22Rv1 (cell line): Measurements from ENCODE around the gene DMBX1.

Experiments used
- ZFX ChIP-seq: fragments of 450-650 bp; IDR thresholded peaks from 2 replicates; pipeline ENCODE4 v1.6.1; 2017; ENCODE audit warnings: antibody characterized with exemption, borderline replicate concordance
- TF ChIP-seq, protein P1 (sequence below): fragments of 450-650 bp; IDR thresholded peaks from 2 replicates; pipeline ENCODE4 v1.5.1; 2017; ENCODE audit warnings: mild to moderate bottlenecking

DNA sequence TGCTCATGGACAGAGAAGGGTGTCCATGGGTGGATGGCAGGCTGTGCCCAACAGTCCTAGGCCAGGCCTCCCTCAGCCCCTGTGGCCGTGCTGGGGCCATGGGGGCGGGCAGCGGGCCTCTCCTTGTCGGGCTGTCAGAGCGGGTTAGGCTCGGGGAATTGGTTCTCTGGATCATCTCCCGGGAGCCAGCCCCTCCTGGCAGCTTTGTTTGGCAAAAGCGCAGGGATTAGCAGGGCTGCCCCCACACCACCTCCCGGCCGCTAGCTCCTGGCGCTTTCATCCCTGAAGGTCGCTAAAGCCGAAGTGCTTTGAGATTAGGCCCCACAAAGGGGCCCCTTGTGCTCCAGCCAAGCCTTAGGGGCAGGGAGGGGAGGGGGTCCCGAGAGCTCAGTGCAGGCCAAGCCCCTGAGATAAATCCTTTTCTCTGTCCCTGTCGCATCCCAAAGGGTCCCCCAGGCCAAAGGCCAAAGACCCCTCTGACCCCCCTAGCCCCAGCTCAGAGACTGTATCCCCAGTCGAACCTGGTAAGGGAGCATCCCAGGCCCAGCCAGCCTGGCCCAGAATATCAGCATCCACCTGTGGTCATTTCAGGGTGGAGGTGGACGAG, 9.8 kb upstream of the DMBX1 start:
- TF ChIP-seq, protein P1, sequence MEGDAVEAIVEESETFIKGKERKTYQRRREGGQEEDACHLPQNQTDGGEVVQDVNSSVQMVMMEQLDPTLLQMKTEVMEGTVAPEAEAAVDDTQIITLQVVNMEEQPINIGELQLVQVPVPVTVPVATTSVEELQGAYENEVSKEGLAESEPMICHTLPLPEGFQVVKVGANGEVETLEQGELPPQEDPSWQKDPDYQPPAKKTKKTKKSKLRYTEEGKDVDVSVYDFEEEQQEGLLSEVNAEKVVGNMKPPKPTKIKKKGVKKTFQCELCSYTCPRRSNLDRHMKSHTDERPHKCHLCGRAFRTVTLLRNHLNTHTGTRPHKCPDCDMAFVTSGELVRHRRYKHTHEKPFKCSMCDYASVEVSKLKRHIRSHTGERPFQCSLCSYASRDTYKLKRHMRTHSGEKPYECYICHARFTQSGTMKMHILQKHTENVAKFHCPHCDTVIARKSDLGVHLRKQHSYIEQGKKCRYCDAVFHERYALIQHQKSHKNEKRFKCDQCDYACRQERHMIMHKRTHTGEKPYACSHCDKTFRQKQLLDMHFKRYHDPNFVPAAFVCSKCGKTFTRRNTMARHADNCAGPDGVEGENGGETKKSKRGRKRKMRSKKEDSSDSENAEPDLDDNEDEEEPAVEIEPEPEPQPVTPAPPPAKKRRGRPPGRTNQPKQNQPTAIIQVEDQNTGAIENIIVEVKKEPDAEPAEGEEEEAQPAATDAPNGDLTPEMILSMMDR: no peak
- TF ChIP-seq ZFX: no peak
